NCI-H2029 (cell line): ENCODE results near the gene TMEM43.
"Not testable (repeated sequence)": the region's sequence is repeated elsewhere in the genome, so short reads cannot be mapped to it uniquely, and the experiment has no call there.

Experiments
- DNase-seq: peaks from one replicate; lab custom pipeline; 2025; lab: John Stamatoyannopoulos, UW

TMEM43 gene, protein sequence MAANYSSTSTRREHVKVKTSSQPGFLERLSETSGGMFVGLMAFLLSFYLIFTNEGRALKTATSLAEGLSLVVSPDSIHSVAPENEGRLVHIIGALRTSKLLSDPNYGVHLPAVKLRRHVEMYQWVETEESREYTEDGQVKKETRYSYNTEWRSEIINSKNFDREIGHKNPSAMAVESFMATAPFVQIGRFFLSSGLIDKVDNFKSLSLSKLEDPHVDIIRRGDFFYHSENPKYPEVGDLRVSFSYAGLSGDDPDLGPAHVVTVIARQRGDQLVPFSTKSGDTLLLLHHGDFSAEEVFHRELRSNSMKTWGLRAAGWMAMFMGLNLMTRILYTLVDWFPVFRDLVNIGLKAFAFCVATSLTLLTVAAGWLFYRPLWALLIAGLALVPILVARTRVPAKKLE

DNA sequence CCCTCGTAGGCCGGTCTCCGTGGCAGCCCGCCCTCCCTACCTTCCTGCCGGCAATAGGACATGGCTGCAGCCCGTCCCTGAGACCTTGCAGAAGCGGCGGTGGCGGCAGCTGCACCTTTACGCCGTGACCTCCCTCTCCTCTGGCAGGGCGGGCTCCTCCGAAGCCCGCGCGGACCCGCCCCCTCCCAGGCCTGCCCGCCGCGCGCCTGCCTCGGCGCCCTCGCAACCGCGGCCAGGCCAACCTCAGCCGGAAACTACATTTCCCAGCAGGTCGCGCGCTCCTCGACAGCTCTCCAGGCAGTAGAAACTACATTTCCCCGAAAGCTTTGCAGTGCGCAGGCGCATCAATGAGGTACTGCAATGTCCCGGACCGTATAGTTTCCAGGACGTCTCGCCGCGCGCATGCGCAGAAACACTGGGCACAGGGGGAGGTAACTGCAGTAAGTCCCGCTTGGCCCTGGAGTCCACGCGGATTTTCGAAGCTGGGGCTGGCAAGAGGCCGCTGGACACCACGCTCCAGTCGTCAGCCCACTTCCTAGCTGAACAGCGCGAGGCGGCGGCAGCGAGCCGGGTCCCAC, at the start of gene TMEM43, which contains the start of gene CHCHD4:
TMEM43 (plus strand) TSS at position 438 of the 578 bp plus-strand sequence. CDS start 142 bp downstream, outside the sequence.
CHCHD4 (minus strand) TSS at position 256 of the 578 bp plus-strand sequence; CDS start at position 62, 194 bp downstream.
- DNase-seq, result peak; percentile 99

DNA sequence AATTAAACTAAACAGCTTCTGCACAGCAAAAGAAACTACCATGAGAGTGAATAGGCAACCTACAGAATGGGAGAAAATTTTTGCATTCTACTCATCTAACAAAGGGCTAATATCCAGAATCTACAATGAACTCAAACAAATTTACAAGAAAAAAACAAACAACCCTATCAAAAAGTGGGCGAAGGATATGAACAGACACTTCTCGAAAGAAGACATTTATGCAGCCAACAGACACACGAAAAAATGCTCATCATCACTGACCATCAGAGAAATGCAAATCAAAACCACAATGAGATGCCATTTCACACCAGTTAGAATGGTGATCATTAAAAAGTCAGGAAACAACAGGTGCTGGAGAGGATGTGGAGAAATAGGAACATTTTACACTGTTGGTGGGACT, 49.6 kb upstream of the TMEM43 start:
- not testable (repeated sequence) for DNase-seq

DNA sequence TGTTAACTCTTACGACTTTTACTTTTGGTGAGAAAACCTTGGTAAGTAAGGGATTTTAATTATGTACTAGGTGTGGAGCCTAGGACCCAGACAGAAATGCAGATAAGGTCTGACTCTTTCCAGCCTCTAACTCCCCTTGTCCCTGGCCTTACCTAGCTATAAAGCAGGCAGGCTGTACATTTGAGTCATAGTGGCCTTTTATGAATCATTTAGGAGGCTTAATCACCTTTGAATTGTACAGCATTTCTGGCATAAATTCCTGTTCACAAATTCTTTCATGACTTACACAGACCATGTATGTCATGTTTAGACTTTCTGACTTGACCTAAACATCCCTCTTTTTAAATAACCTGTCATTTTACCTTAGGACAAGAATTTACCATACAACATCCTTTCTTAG, 47.5 kb upstream of the TMEM43 start:
- DNase-seq, result no peak

DNA sequence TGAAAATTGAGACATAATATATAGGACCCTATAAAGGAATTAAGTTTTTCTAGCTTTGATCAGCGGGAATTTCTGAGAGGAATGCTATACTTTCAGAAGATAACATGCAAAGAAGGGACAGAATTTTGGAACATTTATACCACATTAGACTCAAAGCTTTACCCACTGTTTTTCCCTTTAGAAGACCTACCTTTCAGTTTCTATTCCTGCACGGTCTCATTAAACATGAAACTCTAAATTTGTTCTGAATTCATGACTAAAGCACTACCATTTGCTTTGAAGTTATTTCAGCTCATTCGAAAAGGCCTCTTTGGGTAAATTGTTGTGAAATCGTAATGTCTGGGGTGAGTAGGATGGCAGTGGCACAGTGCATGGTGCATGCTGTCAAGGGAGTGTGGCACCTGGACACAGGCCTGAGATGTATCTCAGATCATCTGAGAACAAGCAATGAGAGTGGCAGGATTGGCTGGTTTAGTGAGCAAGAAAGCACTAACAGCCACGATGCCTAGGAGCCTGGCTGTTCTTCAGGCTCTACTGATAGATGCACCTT, 42.7 kb upstream of the TMEM43 start:
- no peak for DNase-seq

DNA sequence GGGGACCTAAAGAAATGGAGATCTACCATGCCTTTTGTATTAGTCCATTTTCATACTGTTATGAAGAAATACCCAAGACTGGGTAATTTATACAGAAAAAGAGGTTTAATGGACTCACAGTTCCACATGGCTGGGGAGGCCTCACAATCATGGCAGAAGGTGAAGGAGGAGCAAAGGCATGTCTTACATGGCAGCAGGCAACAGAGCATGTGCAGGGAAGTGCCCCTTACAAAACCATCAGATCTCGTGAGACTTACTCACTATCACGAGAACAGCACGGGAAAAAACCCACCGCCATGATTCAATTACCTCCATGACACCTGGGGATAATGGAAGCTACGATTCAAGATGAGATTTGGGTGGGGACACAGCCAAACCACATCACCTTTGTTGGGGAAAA, 37.4 kb upstream of the TMEM43 start:
- DNase-seq, result not testable (repeated sequence)

DNA sequence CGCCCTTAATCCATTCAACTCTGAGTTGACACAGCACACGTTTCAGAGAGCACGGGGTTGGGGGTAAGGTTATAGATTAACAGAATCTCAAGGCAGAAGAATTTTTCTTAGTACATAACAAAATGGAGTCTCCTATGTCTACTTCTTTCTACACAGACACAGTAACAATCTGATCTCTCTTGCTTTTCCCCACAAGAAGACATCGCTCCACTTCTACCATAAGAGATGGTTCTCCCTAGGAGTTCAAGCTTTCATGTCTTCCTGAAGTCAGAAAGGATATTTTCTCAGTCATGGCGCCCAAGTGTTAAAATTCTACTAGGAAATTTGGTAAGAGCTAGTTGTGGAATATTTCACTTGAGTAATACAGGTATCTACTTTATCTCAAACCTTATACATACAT, 32.9 kb upstream of the TMEM43 start:
- DNase-seq, result not testable (repeated sequence)

DNA sequence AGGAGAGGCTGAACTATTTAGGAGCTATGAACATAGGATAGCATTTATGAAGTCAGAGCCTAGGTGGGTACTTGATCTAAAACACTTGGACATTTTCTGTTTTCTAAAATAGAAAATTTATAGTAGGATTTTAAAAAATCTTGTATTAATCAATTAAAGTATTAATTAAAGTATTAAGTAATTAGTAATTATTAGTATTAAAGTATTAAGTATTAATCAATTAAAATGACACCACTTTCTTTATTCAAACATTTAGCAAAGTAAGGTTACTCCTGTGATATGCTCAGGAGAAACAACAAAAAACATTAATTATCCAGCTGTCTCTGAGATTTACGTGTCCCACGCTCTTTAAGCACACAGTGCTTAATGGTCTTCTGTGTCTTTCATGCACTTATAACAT, 32.4 kb upstream of the TMEM43 start:
- no peak for DNase-seq

DNA sequence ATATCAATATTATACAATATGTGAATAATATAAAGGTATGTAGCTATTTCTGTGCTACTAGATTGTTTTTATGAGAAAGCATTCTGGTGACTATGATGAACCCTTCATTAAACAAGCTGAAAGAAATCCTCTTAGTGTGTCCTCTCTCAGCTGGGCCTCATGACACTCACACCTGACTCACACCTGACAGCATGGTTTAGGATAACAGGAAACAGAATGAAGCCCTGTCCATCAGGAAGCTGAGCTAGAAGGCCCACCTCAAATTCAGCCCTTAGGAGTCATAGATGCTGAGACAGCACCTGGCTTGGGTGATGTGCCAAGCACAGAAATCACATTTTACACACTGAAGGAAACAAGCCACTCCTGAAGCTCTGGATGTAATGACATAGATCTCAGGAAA, 31.0 kb upstream of the TMEM43 start:
- peak; percentile 31 for DNase-seq

DNA sequence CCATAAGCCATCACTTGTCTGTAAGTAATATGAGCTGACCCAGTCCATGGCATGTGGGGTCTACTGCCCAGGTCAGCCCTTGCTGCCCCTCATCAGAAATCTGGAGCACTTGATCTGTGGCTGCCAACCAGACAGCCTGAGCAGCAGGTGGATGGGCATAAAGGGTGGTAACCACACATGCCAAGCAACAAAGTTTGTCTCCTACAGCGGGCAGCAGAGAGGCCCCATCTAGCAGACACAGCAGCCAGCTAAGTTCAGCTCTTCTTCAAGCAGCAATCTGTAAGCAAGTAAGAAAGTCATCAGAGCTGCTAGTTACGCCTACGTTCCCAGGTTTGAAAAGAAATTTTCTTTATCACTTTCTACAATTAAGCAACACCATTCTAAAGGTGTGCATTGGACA, 28.1 kb upstream of the TMEM43 start:
- DNase-seq, result no peak

DNA sequence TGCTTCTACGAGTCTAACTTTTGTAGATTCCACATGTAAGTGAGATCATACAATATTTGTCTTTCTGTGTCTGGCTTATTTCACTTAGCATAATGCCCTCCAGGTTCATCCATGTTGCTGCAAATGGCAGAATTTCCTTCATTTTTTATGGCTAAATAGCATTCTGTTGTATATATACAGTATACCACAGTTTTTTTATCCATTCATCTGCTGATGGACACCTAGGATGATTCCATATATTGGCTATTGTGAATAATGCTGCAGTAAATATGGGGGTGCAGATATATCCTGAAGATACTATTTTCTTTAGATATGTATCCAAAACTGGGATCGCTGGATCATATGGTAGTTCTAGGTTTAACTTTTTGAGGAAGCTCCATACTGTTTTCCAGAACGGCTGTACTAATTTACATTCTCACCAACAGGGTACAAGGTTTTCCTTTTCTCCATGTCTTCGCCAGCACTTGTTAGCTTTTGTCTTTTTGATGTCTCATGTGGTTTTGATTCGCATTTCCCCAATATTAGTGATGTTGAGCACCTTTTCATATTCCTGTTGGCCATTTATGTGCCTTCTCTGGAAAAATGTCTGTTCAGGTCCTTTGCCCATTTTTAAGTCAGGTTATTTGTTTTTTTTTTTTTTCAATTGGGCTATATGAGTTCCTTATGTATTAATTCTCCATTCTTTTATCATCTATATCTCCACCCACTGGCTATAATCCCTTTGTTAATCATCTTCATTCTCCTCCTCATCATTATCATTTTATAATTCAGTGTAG, 27.0 kb upstream of the TMEM43 start:
- DNase-seq, result no peak

DNA sequence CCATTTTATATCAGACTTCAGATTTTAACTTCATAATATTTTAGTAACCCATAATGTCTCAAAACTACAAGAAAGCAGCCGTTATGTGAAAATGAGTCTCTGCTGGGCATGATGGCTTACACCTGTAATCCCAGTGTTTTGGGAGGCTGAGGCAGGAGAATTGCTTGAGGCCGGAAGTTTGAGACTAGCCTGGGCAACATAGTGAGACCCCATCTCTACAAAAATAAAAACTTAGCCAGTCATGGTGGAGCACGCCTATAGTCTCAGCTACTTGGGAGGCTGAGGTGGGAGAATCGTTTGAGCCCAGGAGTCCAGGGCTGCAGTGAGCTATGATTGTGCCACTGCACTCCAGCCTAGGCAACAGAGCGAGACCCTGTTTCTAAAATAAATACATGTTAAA, 15.0 kb upstream of the TMEM43 start:
- not testable (repeated sequence) for DNase-seq

DNA sequence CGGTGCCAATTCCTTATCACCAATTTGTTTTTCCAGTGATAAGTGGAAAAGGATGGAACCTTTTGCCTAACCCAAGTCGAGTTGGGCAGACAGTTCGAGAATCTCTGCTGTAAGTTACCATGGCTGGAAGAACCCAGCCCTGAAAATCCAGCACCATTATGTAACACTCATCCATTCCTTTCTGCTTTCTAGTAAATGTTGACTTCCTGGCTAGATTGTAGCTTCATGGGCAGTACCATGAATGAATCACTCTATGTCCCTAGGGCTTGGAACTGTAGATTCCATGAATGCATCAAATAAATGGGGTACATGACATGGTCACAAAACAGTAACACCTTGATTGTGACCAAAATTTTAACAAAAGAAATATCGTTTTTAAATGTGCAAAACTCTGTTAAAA, 14.2 kb upstream of the TMEM43 start:
- no peak for DNase-seq

DNA sequence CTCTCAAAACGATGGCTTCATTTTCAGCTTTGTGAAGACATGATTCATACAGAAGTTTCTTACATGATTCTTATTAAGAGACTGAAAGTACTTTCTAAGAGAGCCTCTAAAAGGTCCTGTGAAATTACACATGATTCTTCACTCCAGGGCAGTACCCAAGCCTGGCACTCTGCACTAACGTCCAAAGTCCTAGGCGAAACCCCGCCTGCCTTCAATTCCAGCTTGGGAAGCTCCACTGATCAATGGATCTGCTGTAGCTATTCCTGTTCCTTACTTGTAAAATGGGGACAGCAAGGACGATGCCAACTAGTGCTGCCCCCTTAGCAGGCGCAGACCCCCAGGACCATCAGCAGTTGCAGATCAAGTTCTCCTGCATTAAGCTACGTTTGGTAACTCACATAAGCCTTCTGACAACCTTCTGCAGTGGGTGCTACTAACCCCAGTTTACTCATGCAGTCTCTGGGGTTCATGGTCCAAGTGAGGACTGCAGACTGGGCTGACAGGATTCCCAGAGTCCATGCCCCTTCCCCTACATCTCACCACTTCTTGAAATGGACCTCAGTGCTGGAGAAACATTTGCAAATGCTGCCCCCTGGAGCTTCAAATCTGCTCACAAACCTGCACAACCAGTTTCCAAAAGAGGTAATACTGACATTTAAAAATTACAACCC, 10.8 kb upstream of the TMEM43 start:
- no peak for DNase-seq

DNA sequence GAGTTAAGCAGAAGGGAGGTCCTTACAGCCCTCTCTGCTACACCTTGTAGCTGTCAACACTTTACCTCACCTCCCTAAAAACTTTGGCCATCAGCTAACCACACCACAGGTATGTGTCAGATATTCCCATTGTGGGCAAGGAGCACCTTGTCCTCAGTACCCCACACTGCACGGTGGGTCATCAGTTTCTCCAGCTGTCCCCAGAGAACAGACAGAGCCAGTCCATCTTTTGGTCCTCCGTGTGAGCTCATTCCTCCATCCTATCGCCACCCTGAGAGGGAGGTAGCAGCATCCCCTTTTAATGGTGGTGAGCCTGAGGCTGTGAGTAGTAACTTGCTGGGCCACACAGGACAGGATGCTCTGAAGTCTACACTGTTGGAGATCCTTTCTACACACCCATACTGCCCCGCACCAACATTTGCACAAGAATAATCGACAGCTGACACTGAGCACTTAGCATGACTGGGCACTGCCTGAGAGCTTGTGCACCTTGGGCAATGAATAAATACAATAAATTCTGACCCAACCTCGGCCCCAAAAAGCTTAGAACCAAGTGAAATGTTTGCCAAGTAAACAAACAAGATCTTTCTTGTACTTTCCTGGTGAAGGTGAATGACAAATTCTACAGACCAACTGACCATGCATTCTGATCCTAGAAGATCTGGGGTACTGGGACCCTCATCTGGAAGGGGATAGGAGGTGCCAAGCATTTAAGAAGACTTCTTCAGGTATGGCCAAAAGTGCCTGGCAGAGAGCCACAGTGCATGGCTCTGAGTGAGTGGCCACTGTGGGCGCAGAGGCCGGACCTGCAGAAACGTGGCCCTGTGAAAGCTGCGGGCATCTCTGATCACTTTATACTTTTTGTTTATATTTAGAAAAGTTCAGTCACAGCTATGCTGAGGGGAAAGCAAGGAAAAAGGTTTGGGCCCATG, 7.1 kb upstream of the TMEM43 start:
- no peak for DNase-seq

DNA sequence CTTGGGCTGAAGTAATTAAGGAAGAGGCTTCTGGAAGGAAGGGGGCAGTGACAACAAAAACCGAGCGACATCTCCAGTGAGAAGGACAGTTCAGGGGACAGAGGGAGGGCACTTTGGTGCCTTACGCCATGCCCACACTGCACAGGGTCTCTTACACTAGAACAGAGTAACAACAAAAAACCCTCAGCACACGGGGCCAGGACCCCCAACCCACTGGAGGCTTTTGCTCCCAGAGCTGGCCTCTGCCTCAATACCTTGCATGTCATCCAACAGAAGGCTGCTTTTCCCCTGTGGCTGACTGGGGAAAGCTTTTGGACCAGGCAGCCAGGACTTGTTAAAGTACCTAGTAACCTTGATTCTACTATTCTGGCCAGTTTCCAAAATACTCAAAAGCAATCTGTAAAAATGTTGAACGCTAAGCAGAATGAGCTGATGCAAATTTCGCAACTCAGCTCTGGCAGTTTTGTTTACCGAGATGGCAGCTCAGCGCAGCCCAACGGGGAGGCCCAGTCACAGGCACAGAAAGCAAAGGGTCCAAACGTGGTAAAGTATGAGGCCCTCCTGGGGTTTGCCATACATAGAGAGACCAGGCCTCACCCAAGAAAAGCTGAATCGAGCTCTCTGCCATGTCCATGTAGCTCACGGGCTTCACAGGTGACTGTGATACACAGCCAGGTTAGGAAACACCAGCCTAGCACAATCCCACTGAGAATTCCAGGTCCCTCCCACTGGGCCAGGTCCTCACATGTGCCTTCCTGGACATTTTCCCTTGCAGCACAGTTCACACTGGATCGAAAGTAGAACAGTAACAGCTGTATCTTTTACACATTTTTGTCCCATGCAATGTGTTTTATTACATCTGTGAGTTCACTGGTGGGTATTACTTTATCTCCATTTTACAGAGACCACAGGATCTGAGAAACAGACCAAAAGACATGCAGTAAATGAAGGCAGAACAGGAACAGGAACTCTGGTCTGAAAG, 6.2 kb upstream of the TMEM43 start:
- peak; percentile 23 for DNase-seq

DNA sequence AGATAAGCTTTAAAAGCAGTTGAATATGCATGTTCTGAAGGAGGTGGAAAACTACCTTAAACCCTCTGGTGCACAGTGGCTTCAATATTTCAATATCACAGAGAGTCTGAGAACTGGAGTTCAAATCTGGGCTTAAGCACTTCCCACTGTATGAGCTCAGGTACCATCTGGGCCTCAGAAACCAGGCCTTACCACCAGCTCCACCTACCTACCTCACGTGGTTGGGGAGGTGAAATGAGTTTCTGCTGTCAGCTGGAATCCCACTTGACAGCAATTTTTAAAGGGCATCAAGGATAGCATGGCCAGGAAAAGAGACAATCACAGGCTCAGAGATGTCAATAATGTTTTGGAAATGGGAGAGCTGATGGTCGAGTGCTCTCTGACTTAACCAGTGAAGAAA, 5.2 kb upstream of the TMEM43 start:
- DNase-seq, result no peak

DNA sequence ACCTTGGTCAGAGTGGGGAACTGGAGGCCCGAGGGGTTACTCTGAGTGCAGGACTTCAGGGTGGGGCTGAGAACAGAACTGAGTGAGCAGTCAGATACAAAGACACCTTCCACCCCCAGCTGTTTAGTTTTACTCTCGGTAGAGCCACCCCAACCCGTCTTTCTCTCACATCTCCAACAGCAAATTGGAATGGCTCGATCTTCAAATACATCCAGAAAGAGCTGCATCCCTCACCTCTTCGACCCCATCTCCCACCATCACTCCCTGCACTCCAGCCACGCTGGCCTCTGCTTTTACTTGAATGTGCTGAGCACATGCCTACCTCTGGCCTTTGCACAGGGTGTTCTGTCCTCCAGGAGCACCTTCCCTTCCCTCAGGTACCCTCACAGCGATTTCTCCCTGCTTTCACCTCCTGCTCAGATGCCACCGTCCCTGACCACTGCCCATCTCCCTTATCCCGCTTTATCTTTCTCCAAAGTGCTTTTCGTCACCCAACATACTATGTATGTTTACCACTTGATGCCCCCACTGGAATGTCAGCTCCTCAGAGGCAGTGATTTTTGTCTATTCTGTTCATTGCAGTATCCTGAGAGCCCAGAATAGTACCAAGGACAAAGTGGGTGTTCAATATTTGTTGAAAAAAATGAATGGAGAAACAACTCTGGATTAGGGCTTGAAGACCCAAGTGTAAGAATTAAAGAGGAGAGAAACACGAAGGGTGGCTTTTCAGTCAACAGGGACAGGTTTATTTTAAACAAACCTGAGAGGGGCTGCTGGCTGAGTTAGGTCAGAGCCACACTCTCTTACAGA, 4.5 kb upstream of the TMEM43 start:
- DNase-seq, result no peak

DNA sequence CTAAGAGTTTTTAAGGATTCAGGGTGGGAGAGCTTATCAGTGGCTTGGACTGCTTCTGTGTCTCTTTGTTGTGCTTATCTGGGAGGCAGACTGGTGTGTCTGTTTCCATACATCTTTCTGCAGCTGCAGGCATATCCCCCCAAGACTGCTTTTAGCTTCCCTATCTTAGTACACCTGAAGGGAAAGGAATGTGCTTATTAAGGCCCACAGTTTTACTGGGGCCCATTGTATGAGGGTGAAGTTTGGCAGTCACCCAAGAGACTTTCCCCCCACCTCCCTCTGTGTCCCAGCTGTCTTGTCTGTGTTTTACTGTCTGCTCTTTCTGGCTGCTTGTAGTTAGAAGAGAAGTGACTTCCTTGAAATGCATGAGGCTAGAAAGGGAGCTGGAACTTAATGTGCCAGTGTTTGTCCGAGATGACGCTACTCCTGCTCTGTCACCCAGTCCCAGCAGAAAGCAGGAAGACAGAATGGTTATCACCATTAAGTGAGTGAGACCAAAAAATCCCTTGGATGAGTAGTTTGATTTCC, 3.9 kb upstream of the TMEM43 start:
- not testable (repeated sequence) for DNase-seq
